Neural crest cell (in vitro differentiated cells): ENCODE measurements around the gene IPO5. TPM values are rescaled to one million over a fixed set of nuclear protein-coding genes. Genes with fewer than 3 reads are reported as not detected.
"Not testable (repeated sequence)": the region's sequence is repeated elsewhere in the genome, so short reads cannot be mapped to it uniquely, and the experiment has no call there.

ENCODE experiments used
- DNase-seq: peaks from one replicate; pipeline ENCODE4 v3.0.0; 2021; ENCODE audit warnings: low read depth, mixed read lengths, low spot score
- H3K27ac Mint-ChIP-seq: one replicate; pipeline ENCODE4 v1.8.0; 2021; ENCODE audit warnings: mild to moderate bottlenecking, mixed read lengths; ENCODE audit not compliant: unreplicated experiment
- H3K27me3 Mint-ChIP-seq: 2 replicates; pipeline ENCODE4 v1.8.0; 2021; ENCODE audit warnings: low read depth, mild to moderate bottlenecking, mixed read lengths
- H3K36me3 Mint-ChIP-seq: 2 replicates; pipeline ENCODE4 v1.8.0; 2021; ENCODE audit warnings: low read depth, mild to moderate bottlenecking, mixed read lengths
- H3K4me1 Mint-ChIP-seq: 2 replicates; pipeline ENCODE4 v1.8.0; 2021; ENCODE audit warnings: mixed read lengths
- H3K4me3 Mint-ChIP-seq: one replicate; pipeline ENCODE4 v1.8.0; 2021; ENCODE audit warnings: mild to moderate bottlenecking, mixed read lengths
- H3K9me3 Mint-ChIP-seq: 2 replicates; pipeline ENCODE4 v1.8.0; 2021; ENCODE audit warnings: mixed read lengths
- total RNA-seq: library from RNA; stranded (reverse); gene quantifications from 2 replicates; pipeline ENCODE4 v1.2.1, GENCODE V29; 2021
- TF ChIP-seq, protein P1 (sequence below): fragments of 200-600 bp; sonication (generic); conservative IDR thresholded peaks from 2 replicates; pipeline ENCODE4 v1.5.0; 2021; ENCODE audit warnings: antibody characterized with exemption, mild to moderate bottlenecking

IPO5 gene
- total RNA-seq, 1 donor from 2014 or later = 249 TPM

DNA sequence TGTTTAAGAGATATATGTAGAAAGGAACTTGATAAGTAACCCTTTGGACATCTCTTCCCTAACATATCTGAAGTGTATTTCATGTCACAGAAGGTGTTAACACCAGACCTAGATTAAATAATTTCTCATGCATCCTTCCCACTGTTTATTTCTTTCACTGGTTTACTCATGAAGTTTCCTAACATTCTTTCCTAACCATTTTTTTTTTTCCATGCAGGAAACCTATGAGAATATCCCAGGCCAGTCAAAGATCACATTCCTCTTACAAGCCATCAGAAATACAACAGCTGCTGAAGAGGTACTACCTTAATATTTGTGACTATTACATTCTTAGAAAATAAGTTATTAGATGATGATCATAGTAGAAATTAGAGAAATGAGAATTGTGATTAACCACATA is 28.8 kb downstream of the IPO5 start:
- Mint-ChIP-seq H3K4me3 (no peak overlapping the region), H3K9me3 (no peaks in the 10 kb centered on the region), H3K4me1 (peaks cover 30% of the 10 kb centered on the region), H3K36me3 (peaks cover 12% of the 10 kb centered on the region), H3K27me3 (no peaks in the 10 kb centered on the region), H3K27ac (no peak overlapping the region)
- TF ChIP-seq, protein P1, sequence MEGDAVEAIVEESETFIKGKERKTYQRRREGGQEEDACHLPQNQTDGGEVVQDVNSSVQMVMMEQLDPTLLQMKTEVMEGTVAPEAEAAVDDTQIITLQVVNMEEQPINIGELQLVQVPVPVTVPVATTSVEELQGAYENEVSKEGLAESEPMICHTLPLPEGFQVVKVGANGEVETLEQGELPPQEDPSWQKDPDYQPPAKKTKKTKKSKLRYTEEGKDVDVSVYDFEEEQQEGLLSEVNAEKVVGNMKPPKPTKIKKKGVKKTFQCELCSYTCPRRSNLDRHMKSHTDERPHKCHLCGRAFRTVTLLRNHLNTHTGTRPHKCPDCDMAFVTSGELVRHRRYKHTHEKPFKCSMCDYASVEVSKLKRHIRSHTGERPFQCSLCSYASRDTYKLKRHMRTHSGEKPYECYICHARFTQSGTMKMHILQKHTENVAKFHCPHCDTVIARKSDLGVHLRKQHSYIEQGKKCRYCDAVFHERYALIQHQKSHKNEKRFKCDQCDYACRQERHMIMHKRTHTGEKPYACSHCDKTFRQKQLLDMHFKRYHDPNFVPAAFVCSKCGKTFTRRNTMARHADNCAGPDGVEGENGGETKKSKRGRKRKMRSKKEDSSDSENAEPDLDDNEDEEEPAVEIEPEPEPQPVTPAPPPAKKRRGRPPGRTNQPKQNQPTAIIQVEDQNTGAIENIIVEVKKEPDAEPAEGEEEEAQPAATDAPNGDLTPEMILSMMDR = no peak
- DNase-seq = no peak

DNA sequence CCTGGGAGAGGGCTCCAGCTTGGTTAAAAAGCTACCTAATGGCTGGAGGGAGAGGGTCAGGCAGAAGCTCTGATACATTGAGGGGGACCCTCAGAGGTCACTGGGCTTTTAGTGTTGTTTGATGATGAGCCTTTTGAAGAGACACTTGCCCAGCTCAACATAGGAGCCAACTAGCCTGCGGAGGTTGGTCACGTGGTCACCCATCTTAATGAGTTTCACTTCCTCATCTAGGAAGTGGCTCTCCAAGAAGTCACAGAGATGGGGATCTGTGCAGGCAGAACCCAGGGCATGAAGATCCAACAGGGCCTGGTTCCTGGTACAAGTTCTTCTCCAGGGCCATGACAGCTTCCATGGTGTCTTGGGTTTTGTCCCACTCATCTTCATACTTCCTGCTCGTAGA is 33.4 kb downstream of the IPO5 start:
- no peaks in the 10 kb centered on the region for H3K9me3 Mint-ChIP-seq
- peaks cover 12% of the 10 kb centered on the region for H3K36me3 Mint-ChIP-seq
- H3K4me1 Mint-ChIP-seq = no peaks in the 10 kb centered on the region
- no peak for DNase-seq
- no peak overlapping the region for H3K4me3 Mint-ChIP-seq
- H3K27ac Mint-ChIP-seq = no peak overlapping the region
- TF ChIP-seq, protein P1 = no peak
- no peaks in the 10 kb centered on the region for H3K27me3 Mint-ChIP-seq

DNA sequence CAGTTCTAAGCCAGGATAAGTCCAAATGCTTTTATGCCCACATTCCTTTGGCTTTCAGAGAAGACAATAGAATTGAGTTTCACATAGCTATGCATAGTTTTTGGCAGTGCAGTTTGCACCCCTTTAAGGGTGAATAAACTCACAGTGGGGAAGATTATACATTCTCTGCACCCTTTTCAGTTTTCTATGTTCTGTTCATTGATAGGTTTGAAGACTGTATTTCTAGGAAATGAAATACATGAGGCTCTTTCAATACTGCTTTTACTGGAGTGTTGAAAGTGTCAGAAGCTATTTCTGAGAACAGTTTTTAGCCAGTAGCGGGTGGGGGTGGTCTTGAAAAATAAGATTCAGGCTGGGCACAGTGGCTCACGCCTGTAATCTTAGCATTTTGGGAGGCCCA is 46.2 kb downstream of the IPO5 start:
- Mint-ChIP-seq H3K36me3 (peaks cover 26% of the 10 kb centered on the region), H3K27ac (no peak overlapping the region), H3K9me3 (no peaks in the 10 kb centered on the region), H3K4me1 (no peaks in the 10 kb centered on the region), H3K27me3 (no peaks in the 10 kb centered on the region), H3K4me3 (no peak overlapping the region)
- TF ChIP-seq, protein P1 = no peak
- DNase-seq = no peak

DNA sequence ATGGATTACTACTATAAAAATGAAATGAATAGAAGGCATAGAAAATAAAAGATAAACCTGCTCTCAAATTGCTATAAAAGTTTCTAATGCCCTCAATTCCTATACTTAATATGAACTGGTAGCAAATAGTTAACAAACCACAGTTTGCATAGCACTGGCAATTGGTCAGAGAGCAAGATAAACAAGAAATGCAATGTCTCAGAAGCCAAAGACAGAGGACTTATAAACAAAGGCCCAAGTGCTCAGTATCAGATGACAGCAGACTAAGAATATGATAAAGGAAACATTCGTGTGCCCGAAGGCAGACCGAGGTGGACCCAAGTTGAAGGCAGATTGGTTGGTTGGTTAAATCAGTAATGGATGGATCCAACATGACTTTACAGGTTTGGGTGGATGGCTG is 50.6 kb downstream of the IPO5 start:
- no peak for DNase-seq
- H3K4me1 Mint-ChIP-seq = no peaks in the 10 kb centered on the region
- H3K27ac Mint-ChIP-seq = no peak overlapping the region
- TF ChIP-seq, protein P1 = no peak
- peaks cover 38% of the 10 kb centered on the region for H3K36me3 Mint-ChIP-seq
- H3K9me3 Mint-ChIP-seq = no peaks in the 10 kb centered on the region
- H3K27me3 Mint-ChIP-seq = no peaks in the 10 kb centered on the region
- H3K4me3 Mint-ChIP-seq = no peak overlapping the region

DNA sequence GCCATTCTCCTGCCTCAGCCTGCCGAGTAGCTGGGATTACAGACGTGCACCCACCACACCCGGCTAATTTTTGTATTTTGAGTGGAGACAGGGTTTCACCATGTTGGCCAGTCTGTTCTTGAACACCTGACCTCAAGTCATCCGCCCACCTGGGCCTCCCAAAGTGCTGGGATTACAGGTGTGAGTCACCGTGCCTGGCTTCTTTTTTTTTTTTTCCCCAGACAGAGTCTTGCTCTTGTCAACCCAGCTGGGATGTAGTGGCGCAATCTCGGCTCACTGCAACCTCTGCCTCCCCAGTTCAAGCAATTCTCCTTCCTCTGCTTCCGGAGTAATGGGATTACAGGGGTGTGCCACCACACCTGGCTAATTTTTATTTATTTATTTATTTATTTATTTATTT is 51.5 kb downstream of the IPO5 start:
- not testable (repeated sequence) for H3K27me3 Mint-ChIP-seq, H3K4me1 Mint-ChIP-seq, DNase-seq, H3K27ac Mint-ChIP-seq, H3K4me3 Mint-ChIP-seq, H3K9me3 Mint-ChIP-seq
- peaks cover 36% of the 10 kb centered on the region for H3K36me3 Mint-ChIP-seq

DNA sequence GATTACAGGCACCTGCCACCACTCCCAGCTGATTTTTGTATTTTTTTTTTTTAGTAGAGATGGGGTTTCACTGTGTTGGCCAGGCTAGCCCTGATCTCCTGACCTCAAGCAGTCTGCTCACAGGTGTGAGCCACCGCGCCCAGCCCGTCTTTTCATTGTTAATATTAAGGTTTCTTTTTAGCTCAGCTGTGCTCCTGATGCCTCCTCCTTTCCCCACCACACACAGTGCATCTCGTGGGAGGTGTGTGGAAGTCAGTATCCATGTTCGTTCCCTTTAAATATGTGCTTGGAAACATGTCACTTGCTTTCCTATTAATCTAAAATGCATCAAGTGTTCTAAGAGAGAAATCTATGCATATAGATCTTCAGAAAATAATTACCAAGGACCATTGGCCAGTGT is 53.5 kb downstream of the IPO5 start:
- no peak overlapping the region for H3K27ac Mint-ChIP-seq
- peaks cover 42% of the 10 kb centered on the region for H3K36me3 Mint-ChIP-seq
- no peaks in the 10 kb centered on the region for H3K27me3 Mint-ChIP-seq

More for the DNA sequence above, 53.5 kb downstream of the IPO5 start:
- no peaks in the 10 kb centered on the region for H3K9me3 Mint-ChIP-seq
- no peaks in the 10 kb centered on the region for H3K4me1 Mint-ChIP-seq
- no peak overlapping the region for H3K4me3 Mint-ChIP-seq
- no peak for DNase-seq
- TF ChIP-seq, protein P1 = no peak
